ENCODE results near the gene C1orf159. TPM values are rescaled to one million over a fixed set of nuclear protein-coding genes. Genes with fewer than 3 reads are reported as not detected.
"Not testable (repeated sequence)": the region's sequence is repeated elsewhere in the genome, so short reads cannot be mapped to it uniquely, and the experiment has no call there.

The C1orf159 gene
- total and polyA plus RNA-seq, 2 donors (not counting 1 experiment from before 2014, with no cell fraction given): 2.6 to 3.3 TPM

GRCh38 chr1:1106510-1107221 is 9.2 kb downstream of the C1orf159 start:
- no peaks in the 10 kb centered on the region for H4K20me1 ChIP-seq (ENCODE audit: control insufficient read depth, extremely low read depth, insufficient read depth, low read length)
- no peak overlapping the region for H3K27ac ChIP-seq (ENCODE audit: insufficient read depth, low read length)
- TF ChIP-seq CTCF (conservative IDR thresholded peaks at IDR 0.05 in 1 of 2, IDR thresholded peaks at IDR 0.05 in 1 of 2; ENCODE audit: low read depth in 1 of 2, low read length in 2 of 2): no peak
- no peak for TF ChIP-seq EZH2 (IDR thresholded peaks at IDR 0.05; ENCODE audit: low read length, missing control alignments)
- H3K79me2 ChIP-seq (ENCODE audit: control insufficient read depth, insufficient read depth, low read length): no peaks in the 10 kb centered on the region
- no peak overlapping the region for H3K9ac ChIP-seq (ENCODE audit: insufficient read depth, low read length)
- no peak overlapping the region for H2AFZ ChIP-seq (ENCODE audit: low read length)
- no peaks in the 10 kb centered on the region for H3K36me3 ChIP-seq (ENCODE audit: control insufficient read depth, insufficient read depth, low read length)
- no peak overlapping the region for H3K4me2 ChIP-seq (ENCODE audit: extremely low read depth, insufficient read depth, low read length)
- DNase-seq (ENCODE audit: low read depth in 2 of 2): no peak
- H3K4me1 ChIP-seq (ENCODE audit: control insufficient read depth, extremely low read depth, insufficient read depth, low read length): no peaks in the 10 kb centered on the region
- H3K9me3 ChIP-seq (ENCODE audit: control insufficient read depth, insufficient read depth, low read depth, low read length): no peaks in the 10 kb centered on the region
- H3K4me3 ChIP-seq (replicated peaks in 1 of 4; ENCODE audit: control extremely low read depth in 1 of 4, insufficient read depth in 1 of 4, low read depth in 3 of 4, low read length in 4 of 4): no peak overlapping the region
- H3K27me3 ChIP-seq (ENCODE audit: control insufficient read depth, insufficient read depth, low read length): no peaks in the 10 kb centered on the region

GRCh38 chr1:1104152-1104551 is 11.7 kb downstream of the C1orf159 start:
- not testable (repeated sequence) for H2AFZ ChIP-seq (ENCODE audit: low read length); DNase-seq (ENCODE audit: low read depth in 2 of 2); H3K27me3 ChIP-seq (ENCODE audit: control insufficient read depth, insufficient read depth, low read length); H3K4me2 ChIP-seq (ENCODE audit: extremely low read depth, insufficient read depth, low read length); H4K20me1 ChIP-seq (ENCODE audit: control insufficient read depth, extremely low read depth, insufficient read depth, low read length); H3K27ac ChIP-seq (ENCODE audit: insufficient read depth, low read length); H3K4me1 ChIP-seq (ENCODE audit: control insufficient read depth, extremely low read depth, insufficient read depth, low read length); H3K9me3 ChIP-seq (ENCODE audit: control insufficient read depth, insufficient read depth, low read depth, low read length); H3K36me3 ChIP-seq (ENCODE audit: control insufficient read depth, insufficient read depth, low read length); H3K4me3 ChIP-seq (replicated peaks in 1 of 4; ENCODE audit: control extremely low read depth in 1 of 4, insufficient read depth in 1 of 4, low read depth in 3 of 4, low read length in 4 of 4); H3K79me2 ChIP-seq (ENCODE audit: control insufficient read depth, insufficient read depth, low read length); H3K9ac ChIP-seq (ENCODE audit: insufficient read depth, low read length)

- H3K4me1 ChIP-seq (ENCODE audit: control insufficient read depth, extremely low read depth, insufficient read depth, low read length): no peaks in the 10 kb centered on the region
- TF ChIP-seq CTCF (conservative IDR thresholded peaks at IDR 0.05 in 1 of 2, IDR thresholded peaks at IDR 0.05 in 1 of 2; ENCODE audit: low read depth in 1 of 2, low read length in 2 of 2) (no peak), EZH2 (IDR thresholded peaks at IDR 0.05; ENCODE audit: low read length, missing control alignments) (no peak)
- no peaks in the 10 kb centered on the region for H4K20me1 ChIP-seq (ENCODE audit: control insufficient read depth, extremely low read depth, insufficient read depth, low read length)
- H3K9ac ChIP-seq (ENCODE audit: insufficient read depth, low read length): no peak overlapping the region
- DNase-seq (ENCODE audit: low read depth in 2 of 2): no peak
- no peaks in the 10 kb centered on the region for H3K9me3 ChIP-seq (ENCODE audit: control insufficient read depth, insufficient read depth, low read depth, low read length)
- no peaks in the 10 kb centered on the region for H3K27me3 ChIP-seq (ENCODE audit: control insufficient read depth, insufficient read depth, low read length)
- no peaks in the 10 kb centered on the region for H3K79me2 ChIP-seq (ENCODE audit: control insufficient read depth, insufficient read depth, low read length)
- no peak overlapping the region for H3K4me3 ChIP-seq (replicated peaks in 1 of 4; ENCODE audit: control extremely low read depth in 1 of 4, insufficient read depth in 1 of 4, low read depth in 3 of 4, low read length in 4 of 4)
- no peak overlapping the region for H3K4me2 ChIP-seq (ENCODE audit: extremely low read depth, insufficient read depth, low read length)
- H3K27ac ChIP-seq (ENCODE audit: insufficient read depth, low read length): no peak overlapping the region
- no peak overlapping the region for H2AFZ ChIP-seq (ENCODE audit: low read length)
- no peaks in the 10 kb centered on the region for H3K36me3 ChIP-seq (ENCODE audit: control insufficient read depth, insufficient read depth, low read length)
Observed at GRCh38 chr1:1101503-1101902, 14.4 kb downstream of the C1orf159 start.
